Memory B cell (primary cell): ENCODE results near the gene SMARCD3.

Source experiments
- ATAC-seq: fragments of 150-1000 bp; cut with Tn5 transposase; 2 replicates; pipeline ENCODE4 v1.10.0; 2021; ENCODE audit warnings: low read depth, mild to moderate bottlenecking, moderate library complexity
- DNase-seq, 2 donors: peaks; one replicate each; pipeline ENCODE4 v3.0.0; 2022; ENCODE audit warnings: low spot score in 2 of 2
- H3K27ac Mint-ChIP-seq: one replicate; pipeline ENCODE4 v1.8.0; 2022; ENCODE audit warnings: mild to moderate bottlenecking, moderate library complexity, mixed read lengths
- H3K27me3 Mint-ChIP-seq: one replicate; pipeline ENCODE4 v1.8.0; 2022; ENCODE audit warnings: mixed read lengths
- H3K36me3 Mint-ChIP-seq: one replicate; pipeline ENCODE4 v1.8.0; 2022; ENCODE audit warnings: mild to moderate bottlenecking, mixed read lengths
- H3K4me1 Mint-ChIP-seq: one replicate; pipeline ENCODE4 v1.8.0; 2022; ENCODE audit warnings: mixed read lengths
- H3K4me3 Mint-ChIP-seq: one replicate; pipeline ENCODE4 v1.8.0; 2022; ENCODE audit warnings: mild to moderate bottlenecking, moderate library complexity, mixed read lengths
- H3K9me3 Mint-ChIP-seq: one replicate; pipeline ENCODE4 v1.8.0; 2022; ENCODE audit warnings: mixed read lengths

The SMARCD3 gene

GRCh38 chr7:151240942-151241754 lies 7.3 kb downstream of the SMARCD3 start:
- Mint-ChIP-seq H3K27ac (no peak overlapping the region), H3K27me3 (peaks cover 5% of the 10 kb centered on the region), H3K4me1 (peaks cover 15% of the 10 kb centered on the region), H3K9me3 (no peaks in the 10 kb centered on the region), H3K4me3 (no peak overlapping the region), H3K36me3 (peaks cover 9% of the 10 kb centered on the region)
- DNase-seq, result no peak
- ATAC-seq, result no peak

DNA sequence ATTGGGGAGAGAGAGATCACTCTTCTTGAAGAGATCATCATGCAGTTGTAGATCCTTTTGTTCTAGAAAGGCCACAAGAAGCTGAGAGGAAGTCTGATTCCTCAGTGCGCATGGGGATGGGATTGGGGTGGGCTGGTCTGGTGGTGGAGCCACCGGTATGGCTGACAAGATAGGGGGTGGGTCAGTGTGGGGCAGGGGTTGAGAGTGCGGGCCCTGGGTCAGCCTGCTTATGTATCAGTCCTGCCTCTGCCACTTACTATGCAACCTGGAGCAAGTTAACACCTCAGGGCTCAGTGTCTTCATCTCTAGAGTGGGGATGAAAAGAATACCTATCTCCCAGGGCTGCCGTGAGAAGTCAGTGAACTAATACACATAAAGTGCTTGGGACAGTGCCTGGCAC lies 8.0 kb downstream of the SMARCD3 start:
- H3K27me3 Mint-ChIP-seq, result peaks cover 4% of the 10 kb centered on the region
- DNase-seq (no peak), ATAC-seq (no peak)
- H3K9me3 Mint-ChIP-seq, result no peaks in the 10 kb centered on the region
- H3K4me3 Mint-ChIP-seq, result no peak overlapping the region
- peaks cover 15% of the 10 kb centered on the region for H3K4me1 Mint-ChIP-seq
- peaks cover 9% of the 10 kb centered on the region for H3K36me3 Mint-ChIP-seq
- no peak overlapping the region for H3K27ac Mint-ChIP-seq

DNA sequence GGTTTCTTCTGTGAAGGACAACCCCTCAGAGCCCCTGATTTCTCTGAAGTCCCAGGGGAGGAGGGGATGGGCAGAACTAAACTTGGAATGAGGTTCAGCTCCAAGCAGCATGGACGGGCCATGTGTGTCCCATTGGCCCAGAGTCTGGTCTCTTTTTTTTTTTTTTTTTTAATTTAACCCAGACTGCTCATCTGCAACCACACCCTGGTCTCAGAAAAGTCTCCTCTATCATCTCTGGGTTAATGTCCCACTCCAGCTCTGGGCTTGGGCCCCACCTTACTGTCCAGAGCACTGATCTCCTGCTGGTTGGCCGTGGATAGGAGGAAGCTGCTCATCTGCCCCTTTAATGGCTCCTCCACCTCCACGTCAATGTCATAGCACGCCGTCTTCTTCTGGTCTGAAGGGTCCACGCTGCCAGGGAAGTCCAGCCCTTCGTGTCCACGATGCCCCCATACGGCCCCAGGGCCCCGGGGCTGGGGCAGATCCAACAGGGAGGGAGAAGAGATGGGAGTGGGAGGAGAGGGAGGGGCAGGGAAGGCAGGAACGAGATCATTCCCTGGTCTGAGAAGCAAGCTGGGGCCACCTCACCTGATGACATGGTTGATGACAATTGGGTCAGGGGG lies 8.5 kb downstream of the SMARCD3 start:
- ATAC-seq, result no peak
- peaks cover 9% of the 10 kb centered on the region for H3K36me3 Mint-ChIP-seq
- H3K9me3 Mint-ChIP-seq, result no peaks in the 10 kb centered on the region
- H3K4me3 Mint-ChIP-seq, result no peak overlapping the region
- H3K4me1 Mint-ChIP-seq, result peaks cover 15% of the 10 kb centered on the region
- no peak for DNase-seq
- peaks cover 4% of the 10 kb centered on the region for H3K27me3 Mint-ChIP-seq
- no peak overlapping the region for H3K27ac Mint-ChIP-seq

DNA sequence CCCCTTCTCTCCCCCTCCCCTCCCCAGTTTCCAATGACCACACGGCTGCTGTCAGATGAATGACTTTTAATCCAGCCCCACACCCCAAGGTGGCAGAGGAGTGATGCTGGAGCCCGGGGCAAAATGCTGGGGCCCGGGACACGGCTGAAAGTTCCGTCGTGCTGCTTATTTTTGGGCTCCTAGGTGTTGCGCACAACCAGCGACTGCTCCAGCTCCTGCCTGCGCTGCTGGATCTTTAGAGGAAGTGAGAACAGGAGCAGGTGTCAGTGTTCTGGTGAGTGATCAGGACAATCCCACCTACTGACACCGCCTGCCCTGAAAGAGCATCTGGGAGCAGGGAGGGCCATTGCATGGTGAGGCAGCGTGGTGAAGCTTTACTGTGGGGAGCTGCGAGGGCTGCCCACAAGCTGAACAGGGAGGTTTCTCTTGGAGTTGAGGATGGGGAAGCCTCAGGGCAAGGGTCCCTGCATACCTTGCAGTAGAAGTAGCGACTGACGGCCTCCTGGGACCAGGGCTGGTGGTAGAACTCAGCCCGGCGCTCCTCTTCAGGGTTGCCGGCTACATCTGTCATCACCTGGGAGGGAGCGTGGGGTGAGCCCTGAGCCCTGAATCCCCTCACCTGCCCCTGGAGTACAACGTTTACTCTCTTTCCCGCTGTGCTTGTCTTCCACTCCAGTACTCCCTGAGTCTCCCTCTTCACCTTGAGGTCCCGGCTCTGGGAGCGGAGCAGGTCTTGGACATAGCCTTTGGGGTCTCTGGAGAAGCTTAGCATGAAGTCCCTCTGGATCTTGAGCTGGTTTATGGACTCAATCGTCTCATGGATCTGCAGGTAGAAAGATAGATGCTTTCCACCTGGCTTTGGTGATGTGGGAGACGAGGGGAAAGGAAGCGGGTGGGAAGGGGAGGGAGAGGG lies 9.3 kb downstream of the SMARCD3 start:
- DNase-seq, result no peak
- H3K27me3 Mint-ChIP-seq, result peaks cover 4% of the 10 kb centered on the region
- H3K27ac Mint-ChIP-seq, result no peak overlapping the region
- no peaks in the 10 kb centered on the region for H3K9me3 Mint-ChIP-seq
- H3K4me1 Mint-ChIP-seq, result peaks cover 18% of the 10 kb centered on the region
- peaks cover 9% of the 10 kb centered on the region for H3K36me3 Mint-ChIP-seq
- ATAC-seq, result no peak
- no peak overlapping the region for H3K4me3 Mint-ChIP-seq

DNA sequence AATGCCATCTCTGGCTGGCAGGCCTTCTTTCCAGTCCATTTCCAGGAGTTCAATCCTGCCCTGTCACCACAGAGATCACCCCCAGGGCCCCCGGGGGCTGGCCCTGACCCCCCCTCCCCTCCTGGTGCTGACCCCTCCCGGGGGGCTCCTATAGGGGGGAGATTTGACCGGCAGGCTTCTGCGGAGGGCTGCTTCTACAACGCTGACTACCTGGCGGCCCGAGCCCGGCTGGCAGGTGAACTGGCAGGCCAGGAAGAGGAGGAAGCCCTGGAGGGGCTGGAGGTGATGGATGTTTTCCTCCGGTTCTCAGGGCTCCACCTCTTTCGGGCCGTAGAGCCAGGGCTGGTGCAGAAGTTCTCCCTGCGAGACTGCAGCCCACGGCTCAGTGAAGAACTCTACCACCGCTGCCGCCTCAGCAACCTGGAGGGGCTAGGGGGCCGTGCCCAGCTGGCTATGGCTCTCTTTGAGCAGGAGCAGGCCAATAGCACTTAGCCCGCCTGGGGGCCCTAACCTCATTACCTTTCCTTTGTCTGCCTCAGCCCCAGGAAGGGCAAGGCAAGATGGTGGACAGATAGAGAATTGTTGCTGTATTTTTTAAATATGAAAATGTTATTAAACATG lies 10.2 kb downstream of the SMARCD3 start:
- Mint-ChIP-seq H3K36me3 (peaks cover 9% of the 10 kb centered on the region), H3K27me3 (peaks cover 1% of the 10 kb centered on the region), H3K4me1 (peaks cover 19% of the 10 kb centered on the region), H3K4me3 (no peak overlapping the region), H3K9me3 (no peaks in the 10 kb centered on the region), H3K27ac (no peak overlapping the region)
- DNase-seq (no peak), ATAC-seq (no peak)

- H3K27me3 Mint-ChIP-seq, result no peaks in the 10 kb centered on the region
- DNase-seq (no peak), ATAC-seq (no peak)
- no peak overlapping the region for H3K4me3 Mint-ChIP-seq
- H3K36me3 Mint-ChIP-seq, result peaks cover 9% of the 10 kb centered on the region
- peaks cover 20% of the 10 kb centered on the region for H3K4me1 Mint-ChIP-seq
- no peaks in the 10 kb centered on the region for H3K9me3 Mint-ChIP-seq
- H3K27ac Mint-ChIP-seq, result no peak overlapping the region
These were observed 11.0 kb downstream of the SMARCD3 start for GRCh38 chr7:151237244-151238189.

DNA sequence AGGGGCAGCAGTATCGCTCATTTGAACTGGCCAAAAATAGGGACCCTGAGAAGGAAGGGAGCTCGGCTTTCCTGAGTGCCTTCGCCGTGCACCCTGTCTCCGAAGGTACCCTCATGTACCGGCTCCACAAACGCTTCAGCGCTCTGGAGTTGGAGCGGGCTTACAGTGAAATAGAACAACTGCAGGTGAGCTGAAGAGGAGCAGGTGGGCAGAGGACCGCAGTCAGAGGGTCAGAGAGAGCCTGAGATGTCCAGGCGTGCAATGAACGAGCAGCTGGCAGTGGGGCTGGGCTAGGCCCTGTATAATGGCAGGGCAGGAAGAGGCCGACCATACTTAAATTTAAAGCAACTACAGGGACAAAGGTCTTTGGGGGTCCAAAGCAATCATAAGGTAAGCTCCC lies 12.1 kb downstream of the SMARCD3 start:
- no peak for ATAC-seq
- Mint-ChIP-seq H3K9me3 (no peaks in the 10 kb centered on the region), H3K4me1 (peaks cover 28% of the 10 kb centered on the region), H3K4me3 (no peak overlapping the region), H3K27ac (no peak overlapping the region), H3K27me3 (no peaks in the 10 kb centered on the region), H3K36me3 (peaks cover 9% of the 10 kb centered on the region)
- no peak for DNase-seq

DNA sequence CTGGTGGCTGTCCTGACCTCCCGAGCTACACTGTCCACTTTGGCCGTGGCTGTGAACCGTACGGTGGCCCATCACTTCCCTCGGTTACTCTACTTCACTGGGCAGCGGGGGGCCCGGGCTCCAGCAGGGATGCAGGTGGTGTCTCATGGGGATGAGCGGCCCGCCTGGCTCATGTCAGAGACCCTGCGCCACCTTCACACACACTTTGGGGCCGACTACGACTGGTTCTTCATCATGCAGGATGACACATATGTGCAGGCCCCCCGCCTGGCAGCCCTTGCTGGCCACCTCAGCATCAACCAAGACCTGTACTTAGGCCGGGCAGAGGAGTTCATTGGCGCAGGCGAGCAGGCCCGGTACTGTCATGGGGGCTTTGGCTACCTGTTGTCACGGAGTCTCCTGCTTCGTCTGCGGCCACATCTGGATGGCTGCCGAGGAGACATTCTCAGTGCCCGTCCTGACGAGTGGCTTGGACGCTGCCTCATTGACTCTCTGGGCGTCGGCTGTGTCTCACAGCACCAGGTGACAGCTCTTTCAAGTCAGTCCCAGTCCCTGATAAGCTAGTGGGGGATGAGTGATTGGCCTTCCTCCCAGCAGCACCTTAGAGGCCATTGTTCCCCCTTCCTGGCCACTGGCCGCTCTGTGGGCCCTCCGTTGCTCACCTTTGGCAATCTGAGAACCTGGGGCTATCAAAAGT lies 13.3 kb downstream of the SMARCD3 start:
- DNase-seq, result no peak
- no peaks in the 10 kb centered on the region for H3K9me3 Mint-ChIP-seq
- no peak overlapping the region for H3K27ac Mint-ChIP-seq
- H3K4me3 Mint-ChIP-seq, result no peak overlapping the region
- ATAC-seq, result no peak
- H3K27me3 Mint-ChIP-seq, result no peaks in the 10 kb centered on the region
- peaks cover 9% of the 10 kb centered on the region for H3K36me3 Mint-ChIP-seq
- peaks cover 28% of the 10 kb centered on the region for H3K4me1 Mint-ChIP-seq

- H3K27ac Mint-ChIP-seq, result peak overlapping the region; percentile 95
- no peaks in the 10 kb centered on the region for H3K9me3 Mint-ChIP-seq
- H3K4me3 Mint-ChIP-seq, result peak overlapping the region; percentile 99
- DNase-seq (no peak), ATAC-seq (no peak)
- peaks cover 23% of the 10 kb centered on the region for H3K4me1 Mint-ChIP-seq
- no peaks in the 10 kb centered on the region for H3K27me3 Mint-ChIP-seq
- H3K36me3 Mint-ChIP-seq, result peaks cover 7% of the 10 kb centered on the region
These were observed 14.7 kb downstream of the SMARCD3 start for GRCh38 chr7:151233804-151234203.

GRCh38 chr7:151232917-151233701 lies 15.4 kb downstream of the SMARCD3 start:
- Mint-ChIP-seq H3K4me1 (peaks cover 24% of the 10 kb centered on the region), H3K27ac (peak overlapping the region; percentile 95), H3K4me3 (peak overlapping the region; percentile 99), H3K9me3 (no peaks in the 10 kb centered on the region), H3K36me3 (peaks cover 7% of the 10 kb centered on the region), H3K27me3 (no peaks in the 10 kb centered on the region)
- no peak for DNase-seq
- ATAC-seq, result peak; percentile 20

DNA sequence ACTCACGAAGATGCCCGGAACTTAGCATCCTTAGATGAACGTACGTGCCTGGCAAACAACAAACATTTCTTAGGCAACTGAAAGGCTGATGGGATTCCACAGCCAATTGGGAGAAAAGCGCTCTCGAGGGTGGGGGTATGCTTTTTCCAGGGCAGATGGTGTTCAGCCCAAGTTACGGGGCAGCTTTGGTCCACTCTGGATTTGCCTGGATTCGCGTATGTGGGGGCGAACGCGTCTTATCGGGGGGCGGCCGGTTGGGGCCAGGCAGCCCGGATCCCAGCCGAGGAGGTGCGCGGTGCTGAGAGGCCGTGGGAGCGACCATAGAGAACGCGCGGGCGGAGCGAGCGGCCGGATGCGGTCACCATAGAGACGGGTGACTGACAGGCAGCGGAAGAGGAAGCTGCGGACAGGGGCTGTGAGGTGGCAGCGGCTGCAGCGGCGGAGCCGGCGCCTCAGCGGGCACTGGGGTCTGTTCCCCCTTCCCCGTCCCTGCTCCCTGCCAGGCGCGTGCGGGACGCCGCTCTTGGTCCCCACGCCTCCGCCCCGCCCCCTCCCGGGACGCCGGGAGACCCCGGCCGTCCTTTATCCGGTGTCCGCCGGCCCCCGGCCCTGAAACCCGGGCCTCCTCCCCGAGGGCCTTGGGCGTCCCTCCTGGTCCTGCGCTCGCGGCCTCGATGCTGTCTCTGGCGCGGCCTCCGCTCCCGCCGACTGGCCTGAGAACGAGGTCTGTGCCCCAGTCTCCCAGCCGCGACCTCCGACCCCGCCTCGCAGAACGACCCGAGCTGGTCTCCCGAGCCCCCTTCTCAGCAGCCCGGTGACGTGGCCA lies 16.2 kb downstream of the SMARCD3 start, which contains the start of gene CHPF2:
Gene CHPF2 (plus strand): TSS at position 393 of the 826 bp plus-strand sequence. CDS start 1,529 bp downstream, outside the sequence.
- Mint-ChIP-seq H3K4me3 (peak within 1 kb of the TSS; percentile 99), H3K27me3 (no peaks in the 10 kb centered on the region), H3K27ac (peak within 1 kb of the TSS; percentile 95), H3K4me1 (peaks cover 27% of the 10 kb centered on the region), H3K9me3 (no peaks in the 10 kb centered on the region), H3K36me3 (peaks cover 7% of the 10 kb centered on the region)
- DNase-seq, result peak; percentile 80 to 88
- ATAC-seq, result peak; percentile 97
